ENCODE data around the gene CFDP1. TPM values are rescaled to one million over a fixed set of nuclear protein-coding genes. Genes with fewer than 3 reads are reported as not detected.
"Not testable (repeated sequence)": the region's sequence is repeated elsewhere in the genome, so short reads cannot be mapped to it uniquely, and the experiment has no call there.

Gene CFDP1
- polyA plus RNA-seq, 1 donor (not counting 4 experiments of a cell fraction or from before 2014, with no cell fraction given) = 42.1 TPM

GRCh38 chr16:75466760-75467159 is 33.5 kb upstream of the CFDP1 start:
- FAIRE-seq (no peak), DNase-seq (ENCODE audit: low read depth, low spot score) (no peak)
- dilution Hi-C loops (cut with MboI; ENCODE audit: extremely low pct_ligation_motif_present, low sequenced_read_pairs) = no loop called here
- no peak overlapping the region for H3K4me3 ChIP-seq (ENCODE audit: control insufficient read depth in 2 of 3, extremely low read depth in 1 of 3, insufficient read depth in 2 of 3, low read depth in 1 of 3, low read length in 3 of 3)
- peaks cover 14% of the 10 kb centered on the region for H3K4me1 ChIP-seq (ENCODE audit: control insufficient read depth, extremely low read depth, insufficient read depth, low read length)
- no peak overlapping the region for H3K9ac ChIP-seq (ENCODE audit: control insufficient read depth, extremely low read depth, insufficient read depth, low read length)
- no peaks in the 10 kb centered on the region for H3K9me3 ChIP-seq (ENCODE audit: control insufficient read depth, low read depth, low read length)
- H3K36me3 ChIP-seq (ENCODE audit: control insufficient read depth in 2 of 2, extremely low read depth in 1 of 2, insufficient read depth in 2 of 2, low read length in 2 of 2) = no peaks in the 10 kb centered on the region
- H3K4me2 ChIP-seq (ENCODE audit: control insufficient read depth, extremely low read depth, insufficient read depth, low read depth, low read length) = no peak overlapping the region
- no peaks in the 10 kb centered on the region for H4K20me1 ChIP-seq (ENCODE audit: control insufficient read depth, extremely low read depth, insufficient read depth, low read length)
- no peak for TF ChIP-seq CTCF (optimal IDR thresholded peaks at IDR 0.05 in 1 of 3, IDR thresholded peaks at IDR 0.05 in 1 of 3, conservative IDR thresholded peaks at IDR 0.05 in 1 of 3; ENCODE audit: extremely low read depth in 1 of 3, insufficient read depth in 2 of 3, low read length in 3 of 3)
- TF ChIP-seq EZH2 (IDR thresholded peaks at IDR 0.05; ENCODE audit: low read length) = no peak
- H3K79me2 ChIP-seq (ENCODE audit: control insufficient read depth, insufficient read depth, low read length) = peaks cover 25% of the 10 kb centered on the region
- H3K9me1 ChIP-seq (ENCODE audit: control insufficient read depth, extremely low read depth, insufficient read depth, low read length) = no peaks in the 10 kb centered on the region
- H2AFZ ChIP-seq (ENCODE audit: control insufficient read depth, low read length) = no peak overlapping the region
- no peaks in the 10 kb centered on the region for H3K27me3 ChIP-seq (ENCODE audit: control insufficient read depth, extremely low read depth, insufficient read depth, low read length)
- H3K27ac ChIP-seq (ENCODE audit: control insufficient read depth, insufficient read depth, low read length) = no peak overlapping the region

- Histone ChIP-seq H2AFZ (ENCODE audit: control insufficient read depth, low read length) (peak within 1 kb of the TSS; percentile 73), H3K4me3 (ENCODE audit: control insufficient read depth in 2 of 3, extremely low read depth in 1 of 3, insufficient read depth in 2 of 3, low read depth in 1 of 3, low read length in 3 of 3) (peak within 1 kb of the TSS; percentile 69 to 81 (median 73)), H3K79me2 (ENCODE audit: control insufficient read depth, insufficient read depth, low read length) (peaks cover 49% of the 10 kb centered on the region), H3K9me1 (ENCODE audit: control insufficient read depth, extremely low read depth, insufficient read depth, low read length) (no peaks in the 10 kb centered on the region), H3K4me1 (ENCODE audit: control insufficient read depth, extremely low read depth, insufficient read depth, low read length) (peaks cover 15% of the 10 kb centered on the region), H4K20me1 (ENCODE audit: control insufficient read depth, extremely low read depth, insufficient read depth, low read length) (peaks cover 3% of the 10 kb centered on the region), H3K4me2 (ENCODE audit: control insufficient read depth, extremely low read depth, insufficient read depth, low read depth, low read length) (peak within 1 kb of the TSS; percentile 85), H3K27ac (ENCODE audit: control insufficient read depth, insufficient read depth, low read length) (peak within 1 kb of the TSS; percentile 71), H3K9ac (ENCODE audit: control insufficient read depth, extremely low read depth, insufficient read depth, low read length) (peak within 1 kb of the TSS; percentile 83), H3K36me3 (ENCODE audit: control insufficient read depth in 2 of 2, extremely low read depth in 1 of 2, insufficient read depth in 2 of 2, low read length in 2 of 2) (peaks cover 4 to 7% of the 10 kb centered on the region in 2 experiments), H3K9me3 (ENCODE audit: control insufficient read depth, low read depth, low read length) (no peaks in the 10 kb centered on the region), H3K27me3 (ENCODE audit: control insufficient read depth, extremely low read depth, insufficient read depth, low read length) (no peaks in the 10 kb centered on the region)
- peak; percentile 56 for FAIRE-seq
- TF ChIP-seq CTCF (optimal IDR thresholded peaks at IDR 0.05 in 1 of 3, IDR thresholded peaks at IDR 0.05 in 1 of 3, conservative IDR thresholded peaks at IDR 0.05 in 1 of 3; ENCODE audit: extremely low read depth in 1 of 3, insufficient read depth in 2 of 3, low read length in 3 of 3) (peak; percentile 97 to 100 (median 100)), EZH2 (IDR thresholded peaks at IDR 0.05; ENCODE audit: low read length) (no peak)
- dilution Hi-C loops (cut with MboI; ENCODE audit: extremely low pct_ligation_motif_present, low sequenced_read_pairs) = no loop called here
- DNase-seq (ENCODE audit: low read depth, low spot score) = peak; percentile 89
These were observed 31.0 kb upstream of the CFDP1 start, which contains the start of gene TMEM170A for GRCh38 chr16:75464122-75464918. Gene TMEM170A (minus strand): TSS chr16:75464689. CDS start chr16:75464600, 89 bp downstream.

- Histone ChIP-seq H3K36me3 (ENCODE audit: control insufficient read depth in 2 of 2, extremely low read depth in 1 of 2, insufficient read depth in 2 of 2, low read length in 2 of 2) (peaks cover 4 to 11% of the 10 kb centered on the region in 2 experiments), H3K79me2 (ENCODE audit: control insufficient read depth, insufficient read depth, low read length) (peaks cover 56% of the 10 kb centered on the region), H3K4me2 (ENCODE audit: control insufficient read depth, extremely low read depth, insufficient read depth, low read depth, low read length) (peak overlapping the region; percentile 85), H3K4me3 (ENCODE audit: control insufficient read depth in 2 of 3, extremely low read depth in 1 of 3, insufficient read depth in 2 of 3, low read depth in 1 of 3, low read length in 3 of 3) (peak overlapping the region; percentile 69 to 81 (median 73)), H3K27ac (ENCODE audit: control insufficient read depth, insufficient read depth, low read length) (peak overlapping the region; percentile 71), H3K4me1 (ENCODE audit: control insufficient read depth, extremely low read depth, insufficient read depth, low read length) (peaks cover 15% of the 10 kb centered on the region), H3K9ac (ENCODE audit: control insufficient read depth, extremely low read depth, insufficient read depth, low read length) (peak overlapping the region; percentile 83), H2AFZ (ENCODE audit: control insufficient read depth, low read length) (peak overlapping the region; percentile 73)
- H3K9me1 ChIP-seq (ENCODE audit: control insufficient read depth, extremely low read depth, insufficient read depth, low read length); H4K20me1 ChIP-seq (ENCODE audit: control insufficient read depth, extremely low read depth, insufficient read depth, low read length); H3K27me3 ChIP-seq (ENCODE audit: control insufficient read depth, extremely low read depth, insufficient read depth, low read length); H3K9me3 ChIP-seq (ENCODE audit: control insufficient read depth, low read depth, low read length); dilution Hi-C loops (cut with MboI; ENCODE audit: extremely low pct_ligation_motif_present, low sequenced_read_pairs); DNase-seq (ENCODE audit: low read depth, low spot score); FAIRE-seq: not testable (repeated sequence)
These were observed 30.3 kb upstream of the CFDP1 start for GRCh38 chr16:75463389-75464121.

Measured in keratinocyte (primary cell).